HepG2 (cell line): ENCODE results near the gene FOXA3. TPM values are rescaled to one million over a fixed set of nuclear protein-coding genes. Genes with fewer than 3 reads are reported as not detected.

ENCODE experiments used
- GLI4 ChIP-seq: sonication (generic); formaldehyde crosslinking; IDR thresholded peaks from 2 replicates; pipeline ENCODE4 v1.5.1; 2020; ENCODE audit warnings: missing genetic modification reagents, mild to moderate bottlenecking, moderate library complexity, borderline replicate concordance
- MYC ChIP-seq: sonication (generic); formaldehyde crosslinking; IDR thresholded peaks from 2 replicates; pipeline ENCODE4 v1.9.0; 2021; ENCODE audit warnings: missing genetic modification reagents, borderline replicate concordance
- PAF1 ChIP-seq: IDR thresholded peaks from 2 replicates; pipeline ENCODE4 v1.6.1; 2016; ENCODE audit warnings: missing genetic modification reagents, missing compliant biosample characterization
- POLR2G ChIP-seq: fragments of 200-400 bp; formaldehyde crosslinking; IDR thresholded peaks from 2 replicates; pipeline ENCODE4 v1.6.1; 2018; ENCODE audit warnings: mild to moderate bottlenecking, low read depth, low read length, moderate library complexity
- RBFOX2 ChIP-seq: fragments of 200-400 bp; formaldehyde crosslinking; IDR thresholded peaks from 2 replicates; pipeline ENCODE4 v1.6.1; 2017; ENCODE audit warnings: low read depth, mild to moderate bottlenecking, low read length
- TCF12 ChIP-seq, 2 experiments: fragments of 450-650 bp in 1 of 2; sonication (generic) in 1 of 2; formaldehyde crosslinking in 1 of 2; IDR thresholded peaks; 2 replicates each; pipeline versions ENCODE4 v1.6.1 to v1.8.0; 2017 to 2022; ENCODE audit warnings: antibody characterized with exemption in 1 of 2, mild to moderate bottlenecking in 1 of 2, missing genetic modification reagents in 1 of 2, moderate library complexity in 1 of 2
- THYN1 ChIP-seq: sonication (generic); formaldehyde crosslinking; IDR thresholded peaks from 2 replicates; pipeline ENCODE4 v1.8.1; 2023; ENCODE audit warnings: low read depth, mild to moderate bottlenecking, moderate library complexity, missing genetic modification reagents, borderline replicate concordance
- TMF1 ChIP-seq: sonication (generic); formaldehyde crosslinking; IDR thresholded peaks from 2 replicates; pipeline ENCODE4 v1.8.1; 2022; ENCODE audit warnings: low read depth, missing genetic modification reagents
- ZFP1 ChIP-seq: IDR thresholded peaks from 2 replicates; pipeline ENCODE4 v1.6.1; 2016
- ZFX ChIP-seq: sonication (generic); formaldehyde crosslinking; IDR thresholded peaks from 2 replicates; pipeline ENCODE4 v1.4.0; 2020; ENCODE audit warnings: mild to moderate bottlenecking, low read depth, missing genetic modification reagents, moderate library complexity
- ZMYM3 ChIP-seq: sonication (generic); formaldehyde crosslinking; IDR thresholded peaks from 2 replicates; pipeline ENCODE4 v1.5.1; 2020; ENCODE audit warnings: mild to moderate bottlenecking, missing genetic modification reagents
- ZNF317 ChIP-seq: sonication (generic); formaldehyde crosslinking; IDR thresholded peaks from 2 replicates; pipeline ENCODE4 v1.5.0; 2020; ENCODE audit warnings: mild to moderate bottlenecking, missing genetic modification reagents
- ZNF572 ChIP-seq: sonication (generic); formaldehyde crosslinking; IDR thresholded peaks from 2 replicates; pipeline ENCODE4 v1.5.1; 2020; ENCODE audit warnings: mild to moderate bottlenecking, missing genetic modification reagents
- ZNF598 ChIP-seq: sonication (generic); formaldehyde crosslinking; IDR thresholded peaks from 2 replicates; pipeline ENCODE4 v1.5.1; 2020; ENCODE audit warnings: mild to moderate bottlenecking, missing genetic modification reagents, borderline replicate concordance
- ZNF703 ChIP-seq: sonication (generic); formaldehyde crosslinking; IDR thresholded peaks from 2 replicates; pipeline ENCODE4 v1.5.1; 2020; ENCODE audit warnings: missing genetic modification reagents, mild to moderate bottlenecking, moderate library complexity, borderline replicate concordance
- ZNF713 ChIP-seq: sonication (generic); formaldehyde crosslinking; IDR thresholded peaks from 2 replicates; pipeline ENCODE4 v1.4.0; 2020; ENCODE audit warnings: mild to moderate bottlenecking, missing genetic modification reagents
- ZNF773 ChIP-seq: sonication (generic); formaldehyde crosslinking; IDR thresholded peaks from 2 replicates; pipeline ENCODE4 v1.4.0; 2020; ENCODE audit warnings: missing genetic modification reagents, borderline replicate concordance
- polyA plus RNA-seq, 8 experiments: library from polyadenylated mRNA; depleted of rRNA in 3 of 8; stranded (reverse) in 7 of 8; unstranded in 1 of 8; fragments of >200 nt; fragmentation: Illumina TruSeq in 4 of 8; extraction: Trizol in 4 of 8; gene quantifications; 2 replicates each; pipeline versions ENCODE4 v1.2.1 to v1.2.3, GENCODE V29; 2011 to 2016; ENCODE audit warnings: low read depth in 4 of 8, missing spikeins in 1 of 8, mixed read lengths in 1 of 8; ENCODE audit not compliant: insufficient read depth in 1 of 8
- total RNA-seq, 5 experiments: library from RNA; depleted of rRNA; stranded (reverse); fragments of >200 nt; fragmentation: Illumina TruSeq; extraction: Trizol; gene quantifications; 2 replicates each; pipeline ENCODE4 v1.2.3, GENCODE V29; 2016; ENCODE audit warnings: low read depth in 1 of 5
- TF ChIP-seq, protein P1 (sequence below): sonication (generic); formaldehyde crosslinking; IDR thresholded peaks from 2 replicates; pipeline ENCODE4 v1.9.0; 2022; ENCODE audit warnings: missing genetic modification reagents, mild to moderate bottlenecking, borderline replicate concordance
- TF ChIP-seq, protein P2 (sequence below): sonication (generic); formaldehyde crosslinking; IDR thresholded peaks from one replicate; pipeline ENCODE4 v1.5.1; 2020; ENCODE audit warnings: mild to moderate bottlenecking, missing genetic modification reagents; ENCODE audit errors: not compliant biosample characterization

FOXA3 gene
- total and polyA plus RNA-seq, 2 of the 13 experiments (the other 11 are each of a cell fraction or from before 2014, with no cell fraction given) = 29.8 to 47.6 TPM

DNA sequence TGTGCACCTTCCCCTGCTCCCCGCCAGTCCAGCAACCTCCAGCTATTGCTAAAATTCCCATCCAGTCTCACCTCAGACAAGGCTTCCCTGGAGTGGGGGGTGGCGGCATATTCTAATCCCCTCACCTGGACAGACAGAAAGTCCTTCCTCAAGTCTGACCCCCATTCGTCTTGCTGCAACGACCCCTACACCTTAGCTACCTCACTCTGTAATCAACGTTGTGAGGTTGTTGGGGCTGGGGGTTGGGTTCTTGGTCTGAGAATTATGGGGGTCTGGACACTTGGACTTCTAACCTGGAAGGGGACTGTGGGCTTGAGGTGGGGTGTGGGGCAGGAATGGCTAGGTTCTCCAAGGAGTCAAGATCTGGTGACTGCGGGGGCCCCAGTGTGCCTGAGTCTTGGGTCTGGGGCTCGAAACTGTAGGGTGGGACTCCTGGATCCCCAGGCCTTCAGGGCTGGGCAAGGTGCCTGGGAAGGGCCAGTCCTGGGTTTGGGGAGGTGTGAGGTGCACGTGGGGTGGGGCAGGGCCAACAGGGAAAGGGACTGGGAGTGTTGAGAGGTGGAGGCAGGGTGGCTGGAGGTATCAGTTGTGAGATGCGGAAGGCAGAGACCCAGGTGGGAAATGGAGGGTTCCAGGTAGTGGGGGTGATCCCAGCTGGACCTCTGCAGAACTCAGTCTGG lies 1.3 kb downstream of the FOXA3 start (continued):
- peak; percentile 51; the same call in 1 of the 2 replicates for TF ChIP-seq RBFOX2
- 0 out of 2 replicates have a peak, but pooled peaks have one; percentile 7 for TF ChIP-seq ZNF713 (CRISPR knock-in tag)
- 0 out of 2 replicates have a peak, but pooled peaks have one; percentile 41 for TF ChIP-seq ZNF572 (CRISPR knock-in tag)
- TF ChIP-seq GLI4 (CRISPR knock-in tag) = peak; percentile 43; the same call in 1 of the 2 replicates
- peak; percentile 11; the same call in 1 of the 2 replicates for TF ChIP-seq ZFX (CRISPR knock-in tag)
- 0 out of 2 replicates have a peak, but pooled peaks have one; percentile 22 for TF ChIP-seq POLR2G
- peak; percentile 96 for TF ChIP-seq ZMYM3 (CRISPR knock-in tag)
- TF ChIP-seq PAF1 (CRISPR knock-in tag) = 0 out of 2 replicates have a peak, but pooled peaks have one; percentile 41
- no peak for TF ChIP-seq ZNF598 (CRISPR knock-in tag)
- no peak for TF ChIP-seq THYN1 (CRISPR knock-in tag)
- 0 out of 2 replicates have a peak, but pooled peaks have one; percentile 11 for TF ChIP-seq ZNF317 (CRISPR knock-in tag)
- no peak for TF ChIP-seq TCF12 (IDR thresholded peaks at IDR 0.05)
- TF ChIP-seq TCF12 (CRISPR knock-in tag; IDR thresholded peaks at IDR 0.05) = no peak
- TF ChIP-seq, protein P1, sequence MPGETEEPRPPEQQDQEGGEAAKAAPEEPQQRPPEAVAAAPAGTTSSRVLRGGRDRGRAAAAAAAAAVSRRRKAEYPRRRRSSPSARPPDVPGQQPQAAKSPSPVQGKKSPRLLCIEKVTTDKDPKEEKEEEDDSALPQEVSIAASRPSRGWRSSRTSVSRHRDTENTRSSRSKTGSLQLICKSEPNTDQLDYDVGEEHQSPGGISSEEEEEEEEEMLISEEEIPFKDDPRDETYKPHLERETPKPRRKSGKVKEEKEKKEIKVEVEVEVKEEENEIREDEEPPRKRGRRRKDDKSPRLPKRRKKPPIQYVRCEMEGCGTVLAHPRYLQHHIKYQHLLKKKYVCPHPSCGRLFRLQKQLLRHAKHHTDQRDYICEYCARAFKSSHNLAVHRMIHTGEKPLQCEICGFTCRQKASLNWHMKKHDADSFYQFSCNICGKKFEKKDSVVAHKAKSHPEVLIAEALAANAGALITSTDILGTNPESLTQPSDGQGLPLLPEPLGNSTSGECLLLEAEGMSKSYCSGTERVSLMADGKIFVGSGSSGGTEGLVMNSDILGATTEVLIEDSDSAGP (CRISPR knock-in tag) = 0 out of 2 replicates have a peak, but pooled peaks have one; percentile 3
- TF ChIP-seq ZNF773 = no peak
- no peak for TF ChIP-seq ZFP1 (CRISPR knock-in tag)
- 0 out of 2 replicates have a peak, but pooled peaks have one; percentile 21 for TF ChIP-seq MYC (CRISPR knock-in tag)
- no peak for TF ChIP-seq TMF1 (CRISPR knock-in tag)
- no peak for TF ChIP-seq ZNF703
- TF ChIP-seq, protein P2, sequence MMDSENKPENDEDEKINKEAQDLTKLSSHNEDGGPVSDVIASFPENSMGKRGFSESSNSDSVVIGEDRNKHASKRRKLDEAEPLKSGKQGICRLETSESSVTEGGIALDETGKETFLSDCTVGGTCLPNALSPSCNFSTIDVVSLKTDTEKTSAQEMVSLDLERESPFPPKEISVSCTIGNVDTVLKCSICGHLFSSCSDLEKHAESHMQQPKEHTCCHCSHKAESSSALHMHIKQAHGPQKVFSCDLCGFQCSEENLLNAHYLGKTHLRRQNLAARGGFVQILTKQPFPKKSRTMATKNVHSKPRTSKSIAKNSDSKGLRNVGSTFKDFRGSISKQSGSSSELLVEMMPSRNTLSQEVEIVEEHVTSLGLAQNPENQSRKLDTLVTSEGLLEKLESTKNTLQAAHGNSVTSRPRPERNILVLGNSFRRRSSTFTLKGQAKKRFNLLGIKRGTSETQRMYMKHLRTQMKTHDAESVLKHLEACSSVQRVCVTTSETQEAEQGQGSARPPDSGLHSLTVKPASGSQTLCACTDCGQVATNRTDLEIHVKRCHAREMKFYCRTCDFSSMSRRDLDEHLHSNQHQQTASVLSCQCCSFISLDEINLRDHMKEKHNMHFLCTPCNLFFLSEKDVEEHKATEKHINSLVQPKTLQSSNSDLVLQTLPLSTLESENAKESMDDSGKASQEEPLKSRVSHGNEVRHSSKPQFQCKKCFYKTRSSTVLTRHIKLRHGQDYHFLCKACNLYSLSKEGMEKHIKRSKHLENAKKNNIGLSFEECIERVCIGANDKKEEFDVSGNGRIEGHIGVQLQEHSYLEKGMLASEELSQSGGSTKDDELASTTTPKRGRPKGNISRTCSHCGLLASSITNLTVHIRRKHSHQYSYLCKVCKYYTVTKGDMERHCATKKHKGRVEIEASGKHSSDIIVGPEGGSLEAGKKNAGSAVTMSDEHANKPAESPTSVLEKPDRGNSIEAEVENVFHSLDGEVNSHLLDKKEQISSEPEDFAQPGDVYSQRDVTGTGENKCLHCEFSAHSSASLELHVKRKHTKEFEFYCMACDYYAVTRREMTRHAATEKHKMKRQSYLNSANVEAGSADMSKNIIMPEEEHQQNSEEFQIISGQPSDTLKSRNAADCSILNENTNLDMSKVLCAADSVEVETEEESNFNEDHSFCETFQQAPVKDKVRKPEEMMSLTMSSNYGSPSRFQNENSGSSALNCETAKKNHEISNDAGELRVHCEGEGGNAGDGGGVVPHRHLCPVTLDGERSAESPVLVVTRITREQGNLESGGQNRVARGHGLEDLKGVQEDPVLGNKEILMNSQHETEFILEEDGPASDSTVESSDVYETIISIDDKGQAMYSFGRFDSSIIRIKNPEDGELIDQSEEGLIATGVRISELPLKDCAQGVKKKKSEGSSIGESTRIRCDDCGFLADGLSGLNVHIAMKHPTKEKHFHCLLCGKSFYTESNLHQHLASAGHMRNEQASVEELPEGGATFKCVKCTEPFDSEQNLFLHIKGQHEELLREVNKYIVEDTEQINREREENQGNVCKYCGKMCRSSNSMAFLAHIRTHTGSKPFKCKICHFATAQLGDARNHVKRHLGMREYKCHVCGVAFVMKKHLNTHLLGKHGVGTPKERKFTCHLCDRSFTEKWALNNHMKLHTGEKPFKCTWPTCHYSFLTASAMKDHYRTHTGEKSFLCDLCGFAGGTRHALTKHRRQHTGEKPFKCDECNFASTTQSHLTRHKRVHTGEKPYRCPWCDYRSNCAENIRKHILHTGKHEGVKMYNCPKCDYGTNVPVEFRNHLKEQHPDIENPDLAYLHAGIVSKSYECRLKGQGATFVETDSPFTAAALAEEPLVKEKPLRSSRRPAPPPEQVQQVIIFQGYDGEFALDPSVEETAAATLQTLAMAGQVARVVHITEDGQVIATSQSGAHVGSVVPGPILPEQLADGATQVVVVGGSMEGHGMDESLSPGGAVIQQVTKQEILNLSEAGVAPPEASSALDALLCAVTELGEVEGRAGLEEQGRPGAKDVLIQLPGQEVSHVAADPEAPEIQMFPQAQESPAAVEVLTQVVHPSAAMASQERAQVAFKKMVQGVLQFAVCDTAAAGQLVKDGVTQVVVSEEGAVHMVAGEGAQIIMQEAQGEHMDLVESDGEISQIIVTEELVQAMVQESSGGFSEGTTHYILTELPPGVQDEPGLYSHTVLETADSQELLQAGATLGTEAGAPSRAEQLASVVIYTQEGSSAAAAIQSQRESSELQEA (CRISPR knock-in tag) = peak; percentile 38
- TF ChIP-seq, all 625 proteins: peak for 19
